NT2/D1 (cell line): Measurements from ENCODE around the gene DPP8.

ENCODE experiments used
- SUZ12 ChIP-seq: IDR thresholded peaks from 2 replicates; pipeline ENCODE4 v1.6.1; 2011; ENCODE audit not compliant: insufficient read length, insufficient read depth; ENCODE audit errors: extremely low read depth
- ZNF274 ChIP-seq: IDR thresholded peaks from 2 replicates; pipeline ENCODE4 v1.6.1; 2011; ENCODE audit warnings: mild to moderate bottlenecking, low read depth, low read length

DNA sequence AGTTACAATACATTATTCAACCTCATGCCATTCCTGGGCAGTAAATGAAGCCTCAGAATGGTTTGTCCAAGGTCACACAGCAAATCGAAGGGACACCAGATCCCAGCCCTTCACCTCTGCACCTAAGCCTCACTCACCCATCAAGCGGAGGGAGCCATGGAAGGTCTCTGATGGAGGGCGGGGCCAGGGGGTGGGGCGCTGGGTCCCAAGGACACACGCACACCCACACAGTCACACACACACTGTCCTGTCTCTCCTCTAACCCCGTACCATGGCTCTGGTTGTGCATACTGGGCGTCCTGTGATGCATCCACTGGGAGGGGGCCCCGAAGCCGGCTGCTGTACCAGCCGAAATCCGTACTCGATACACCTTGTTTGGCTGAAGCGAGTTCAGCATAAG is 124.4 kb downstream of the DPP8 start:
- no peak for TF ChIP-seq ZNF274
- no peak for TF ChIP-seq SUZ12
